ENCODE measurements around the gene ALX4. TPM values are rescaled to one million over a fixed set of nuclear protein-coding genes. Genes with fewer than 3 reads are reported as not detected.

The ALX4 gene
- total RNA-seq (under 1 TPM in 7 of 9 donors, not detected in 2; 0.05 to 0.24 (median 0.11) TPM), polyA plus RNA-seq (under 1 TPM in 1 of 2 donors, not detected in 1; 0.03 TPM)
- long read RNA-seq, donor 1, partial matches to known transcripts, result 0 of 1 reads
- long read RNA-seq, donor 1, other reads (novel, unspliced or antisense), result 1 of 1 reads
- long read RNA-seq, donor 2, result 0 reads
- long read RNA-seq, donor 3, partial matches to known transcripts, result 0 of 1 reads
- long read RNA-seq, donor 3, other reads (novel, unspliced or antisense), result 1 of 1 reads

DNA sequence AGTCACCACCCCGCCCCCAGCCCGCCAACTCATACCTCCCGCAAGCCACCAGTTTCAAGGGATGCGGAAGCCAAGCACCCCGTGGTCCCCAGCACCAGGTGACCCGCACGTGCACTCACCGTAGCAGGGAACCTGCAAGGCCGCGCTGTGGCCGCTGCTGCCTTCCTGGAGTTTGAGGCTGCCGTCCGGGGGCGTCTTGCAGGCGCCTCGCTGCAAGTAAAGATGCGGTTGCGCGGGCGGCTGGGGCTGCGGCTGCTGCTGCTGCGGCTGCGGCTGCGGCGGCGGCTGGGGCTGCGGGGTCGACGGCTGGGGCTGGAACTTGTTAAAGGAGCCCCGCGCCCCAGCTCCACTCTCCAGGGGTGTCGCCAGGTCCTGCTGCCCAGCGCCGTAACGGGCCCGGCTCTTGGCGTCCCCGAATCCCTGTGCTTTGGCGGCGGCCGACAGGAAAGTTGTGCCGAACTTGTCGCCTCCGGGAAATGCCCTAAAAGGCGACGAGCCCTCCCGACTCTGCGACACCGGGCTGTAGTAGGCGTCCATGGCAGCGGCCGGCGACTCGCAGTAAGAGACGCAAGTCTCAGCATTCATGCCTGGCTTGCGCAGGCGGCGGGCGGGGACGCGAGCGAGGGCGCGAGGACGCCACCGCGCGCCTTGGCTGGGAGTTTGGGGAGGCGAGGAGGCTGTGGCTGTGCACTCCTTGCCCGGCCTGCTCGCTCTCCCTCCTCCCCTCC is at the start of gene ALX4:
Gene ALX4 (minus strand): TSS at position 662 of the 728 bp plus-strand sequence. CDS start 77 bp downstream, at position 585.
- H3K4me3 ChIP-seq, result peak within 1 kb of the TSS; percentile 29 to 62 (median 46)
- peaks cover 55 to 100% (median 97%) of the 10 kb centered on the region in 9 donors for H3K27me3 ChIP-seq
- no peaks in the 10 kb centered on the region for H3K9me3 ChIP-seq
- TF ChIP-seq, protein P1, sequence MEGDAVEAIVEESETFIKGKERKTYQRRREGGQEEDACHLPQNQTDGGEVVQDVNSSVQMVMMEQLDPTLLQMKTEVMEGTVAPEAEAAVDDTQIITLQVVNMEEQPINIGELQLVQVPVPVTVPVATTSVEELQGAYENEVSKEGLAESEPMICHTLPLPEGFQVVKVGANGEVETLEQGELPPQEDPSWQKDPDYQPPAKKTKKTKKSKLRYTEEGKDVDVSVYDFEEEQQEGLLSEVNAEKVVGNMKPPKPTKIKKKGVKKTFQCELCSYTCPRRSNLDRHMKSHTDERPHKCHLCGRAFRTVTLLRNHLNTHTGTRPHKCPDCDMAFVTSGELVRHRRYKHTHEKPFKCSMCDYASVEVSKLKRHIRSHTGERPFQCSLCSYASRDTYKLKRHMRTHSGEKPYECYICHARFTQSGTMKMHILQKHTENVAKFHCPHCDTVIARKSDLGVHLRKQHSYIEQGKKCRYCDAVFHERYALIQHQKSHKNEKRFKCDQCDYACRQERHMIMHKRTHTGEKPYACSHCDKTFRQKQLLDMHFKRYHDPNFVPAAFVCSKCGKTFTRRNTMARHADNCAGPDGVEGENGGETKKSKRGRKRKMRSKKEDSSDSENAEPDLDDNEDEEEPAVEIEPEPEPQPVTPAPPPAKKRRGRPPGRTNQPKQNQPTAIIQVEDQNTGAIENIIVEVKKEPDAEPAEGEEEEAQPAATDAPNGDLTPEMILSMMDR (IDR thresholded peaks at IDR 0.05), result peak in 2 of 12 donors; percentile 10 to 14
- TF ChIP-seq POLR2A (IDR thresholded peaks at IDR 0.05), result no peak
- no peaks in the 10 kb centered on the region for H3K36me3 ChIP-seq
- ATAC-seq (peak; percentile 51 to 74 (median 70)), DNase-seq (peak in 3 of 5 donors; percentile 27 to 62 (median 54))
- intact Hi-C loops (cut with DNase I), result loop anchor here in 1 of 10 donors (10.0 kb wide), 1 partner anchor 305 kb away; no protein-coding TSS in a partner anchor
- 0 to 3% (median 1%) methylated on average over 50 to 71 of the region's 71 CpGs for WGBS, 4 donors
- no peak within 1 kb of the TSS for H3K27ac ChIP-seq
- H3K4me1 ChIP-seq, result peaks cover 2 to 43% (median 23%) of the 10 kb centered on the region in 12 donors

- peaks cover 0 to 9% (median 0%) of the 10 kb centered on the region in 12 donors for H3K9me3 ChIP-seq
- ATAC-seq, result no peak
Observed at GRCh38 chr11:44359162-44359561, 49.2 kb upstream of the ALX4 start.

GRCh38 chr11:44358713-44359112 is 48.8 kb upstream of the ALX4 start:
- Histone ChIP-seq H3K4me3 (no peak overlapping the region), H3K27me3 (peaks cover 0 to 8% (median 0%) of the 10 kb centered on the region in 9 donors), H3K27ac (no peak overlapping the region), H3K36me3 (no peaks in the 10 kb centered on the region), H3K4me1 (no peaks in the 10 kb centered on the region), H3K9me3 (peaks cover 0 to 7% (median 0%) of the 10 kb centered on the region in 12 donors)
- ATAC-seq (no peak), DNase-seq (no peak)
- no peak for TF ChIP-seq POLR2A (IDR thresholded peaks at IDR 0.05)
- TF ChIP-seq, protein P1 (IDR thresholded peaks at IDR 0.05), result no peak
- intact Hi-C loops (cut with DNase I), result no loop called here
- 84 to 91% (median 87%) methylated on average over 7 of the region's 7 CpGs for WGBS, 4 donors

More at GRCh38 chr11:44359162-44359561, 49.2 kb upstream of the ALX4 start:
- H3K27ac ChIP-seq, result no peak overlapping the region
- 67 to 76% (median 74%) methylated on average over 12 of the region's 12 CpGs for WGBS, 4 donors
- H3K4me1 ChIP-seq, result no peaks in the 10 kb centered on the region
- DNase-seq, result no peak
- no peak for TF ChIP-seq POLR2A (IDR thresholded peaks at IDR 0.05)
- TF ChIP-seq, protein P1 (IDR thresholded peaks at IDR 0.05), result no peak
- no peaks in the 10 kb centered on the region for H3K36me3 ChIP-seq
- intact Hi-C loops (cut with DNase I), result no loop called here
- peaks cover 0 to 9% (median 0%) of the 10 kb centered on the region in 9 donors for H3K27me3 ChIP-seq
- H3K4me3 ChIP-seq, result no peak overlapping the region

GRCh38 chr11:44357711-44358110 is 47.8 kb upstream of the ALX4 start:
- TF ChIP-seq, protein P1 (IDR thresholded peaks at IDR 0.05), result no peak
- TF ChIP-seq POLR2A (IDR thresholded peaks at IDR 0.05), result no peak
- Histone ChIP-seq H3K9me3 (no peaks in the 10 kb centered on the region), H3K36me3 (no peaks in the 10 kb centered on the region), H3K27me3 (peaks cover 0 to 5% (median 0%) of the 10 kb centered on the region in 9 donors), H3K4me1 (no peaks in the 10 kb centered on the region), H3K27ac (no peak overlapping the region), H3K4me3 (no peak overlapping the region)
- ATAC-seq (no peak), DNase-seq (no peak)
- intact Hi-C loops (cut with DNase I), result no loop called here
- WGBS, 4 donors, result 88 to 92% (median 89%) methylated on average over 3 of the region's 3 CpGs
